EH (cell line): ENCODE data around the gene MEF2C.
"Not testable (repeated sequence)": the region's sequence is repeated elsewhere in the genome, so short reads cannot be mapped to it uniquely, and the experiment has no call there.

Source experiments
- DNase-seq: peaks from one replicate; pipeline ENCODE4 v3.0.0-alpha.2; 2015; ENCODE audit warnings: low read depth

MEF2C gene

GRCh38 chr5:88883059-88883835, at the start of gene MEF2C:
TSS of gene MEF2C (minus strand) at chr5:88883184. CDS start at chr5:88823788, 59,396 bp downstream.
- DNase-seq = peak; percentile 79

GRCh38 chr5:88932541-88932940, 49.6 kb upstream of the MEF2C start:
- no peak for DNase-seq

GRCh38 chr5:88930335-88930734, 47.4 kb upstream of the MEF2C start:
- DNase-seq = no peak

- no peak for DNase-seq
Measured at GRCh38 chr5:88929385-88929784, 46.4 kb upstream of the MEF2C start.

GRCh38 chr5:88926774-88927173, 43.8 kb upstream of the MEF2C start:
- no peak for DNase-seq

GRCh38 chr5:88925692-88926490, 42.9 kb upstream of the MEF2C start:
- DNase-seq = no peak

GRCh38 chr5:88924330-88924657, 41.3 kb upstream of the MEF2C start:
- no peak for DNase-seq

- DNase-seq = no peak
Measured at GRCh38 chr5:88923623-88924329, 40.8 kb upstream of the MEF2C start.

GRCh38 chr5:88912743-88913142, 29.8 kb upstream of the MEF2C start:
- not testable (repeated sequence) for DNase-seq

- not testable (repeated sequence) for DNase-seq
Measured at GRCh38 chr5:88911059-88911572, 28.1 kb upstream of the MEF2C start.

GRCh38 chr5:88904478-88904877, 21.5 kb upstream of the MEF2C start:
- not testable (repeated sequence) for DNase-seq

GRCh38 chr5:88903966-88904365, 21.0 kb upstream of the MEF2C start:
- not testable (repeated sequence) for DNase-seq

- not testable (repeated sequence) for DNase-seq
Measured at GRCh38 chr5:88901077-88901476, 18.1 kb upstream of the MEF2C start.

GRCh38 chr5:88899096-88899737, 16.2 kb upstream of the MEF2C start:
- DNase-seq = no peak

GRCh38 chr5:88897748-88898147, 14.8 kb upstream of the MEF2C start:
- DNase-seq = no peak

GRCh38 chr5:88895681-88896501, 12.9 kb upstream of the MEF2C start:
- no peak for DNase-seq

- no peak for DNase-seq
Measured at GRCh38 chr5:88892669-88893068, 9.7 kb upstream of the MEF2C start.

- no peak for DNase-seq
Measured at GRCh38 chr5:88890070-88890781, 7.2 kb upstream of the MEF2C start.

- no peak for DNase-seq
Measured at GRCh38 chr5:88889189-88890069, 6.4 kb upstream of the MEF2C start.

GRCh38 chr5:88888848-88889188, 5.8 kb upstream of the MEF2C start:
- DNase-seq = no peak
